HG02943 (cell line): ENCODE results near the gene MRPL24.

Source experiments
- ATAC-seq: cut with Tn5 transposase; IDR thresholded peaks from one replicate; pipeline ENCODE4 v1.9.1; 2021; ENCODE audit warnings: mild to moderate bottlenecking, low read depth, moderate library complexity; ENCODE audit not compliant: unreplicated experiment

MRPL24 gene

DNA sequence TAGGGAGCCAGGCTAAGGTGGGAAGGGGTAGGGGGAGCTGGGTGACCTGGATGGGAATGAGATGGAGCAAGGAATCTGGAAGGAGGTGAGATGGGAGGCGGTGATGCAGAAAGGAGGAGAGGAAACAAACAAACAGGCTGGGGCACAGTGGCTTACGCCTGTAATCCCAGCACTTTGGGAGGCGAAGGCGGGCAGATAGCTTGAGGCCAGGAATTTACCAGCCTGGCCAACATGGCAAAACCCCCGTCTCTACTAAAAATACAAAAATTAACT, 46.3 kb downstream of the MRPL24 start:
- ATAC-seq = no peak

DNA sequence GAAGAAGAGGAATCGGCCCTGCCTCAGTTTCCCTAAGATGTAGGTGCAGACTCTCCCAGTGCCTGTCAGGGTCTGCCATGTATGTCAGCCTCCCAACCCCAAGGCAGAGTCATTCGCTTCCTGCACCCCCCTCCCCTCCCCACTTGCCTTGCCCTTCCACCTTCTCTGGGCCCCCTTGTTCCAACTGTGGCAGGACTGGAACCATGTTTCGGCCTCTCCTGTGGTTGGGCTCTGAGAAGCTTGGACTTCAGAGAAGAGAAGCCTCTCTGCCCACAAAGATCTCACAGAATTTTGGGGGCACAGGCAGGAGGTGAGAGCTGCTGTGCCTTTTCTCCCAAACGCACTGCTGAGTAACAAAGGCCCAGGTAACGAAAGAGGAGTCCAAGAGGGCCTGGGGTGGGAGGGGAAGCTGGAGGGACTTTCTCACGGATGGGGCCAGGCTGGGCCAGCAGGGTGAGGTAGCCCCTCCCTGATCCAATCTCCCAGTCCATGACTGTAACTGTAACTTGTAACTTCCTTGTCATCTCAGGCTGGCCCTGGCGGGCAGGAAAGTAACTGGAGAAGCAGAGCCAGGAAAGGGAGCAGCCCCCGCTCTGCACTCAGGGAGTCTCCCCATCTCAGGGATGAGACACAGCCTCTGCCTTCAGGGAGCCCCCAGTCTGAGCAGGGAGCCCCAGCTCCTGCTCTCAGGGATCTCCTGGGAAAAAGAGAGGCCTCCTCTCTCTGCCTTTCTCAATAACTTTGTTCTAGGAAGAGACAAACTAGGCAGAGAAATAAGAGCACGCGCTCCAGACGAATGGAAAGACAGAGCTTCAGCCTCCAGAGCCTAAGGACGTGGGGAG, 46.8 kb downstream of the MRPL24 start:
- ATAC-seq = no peak

DNA sequence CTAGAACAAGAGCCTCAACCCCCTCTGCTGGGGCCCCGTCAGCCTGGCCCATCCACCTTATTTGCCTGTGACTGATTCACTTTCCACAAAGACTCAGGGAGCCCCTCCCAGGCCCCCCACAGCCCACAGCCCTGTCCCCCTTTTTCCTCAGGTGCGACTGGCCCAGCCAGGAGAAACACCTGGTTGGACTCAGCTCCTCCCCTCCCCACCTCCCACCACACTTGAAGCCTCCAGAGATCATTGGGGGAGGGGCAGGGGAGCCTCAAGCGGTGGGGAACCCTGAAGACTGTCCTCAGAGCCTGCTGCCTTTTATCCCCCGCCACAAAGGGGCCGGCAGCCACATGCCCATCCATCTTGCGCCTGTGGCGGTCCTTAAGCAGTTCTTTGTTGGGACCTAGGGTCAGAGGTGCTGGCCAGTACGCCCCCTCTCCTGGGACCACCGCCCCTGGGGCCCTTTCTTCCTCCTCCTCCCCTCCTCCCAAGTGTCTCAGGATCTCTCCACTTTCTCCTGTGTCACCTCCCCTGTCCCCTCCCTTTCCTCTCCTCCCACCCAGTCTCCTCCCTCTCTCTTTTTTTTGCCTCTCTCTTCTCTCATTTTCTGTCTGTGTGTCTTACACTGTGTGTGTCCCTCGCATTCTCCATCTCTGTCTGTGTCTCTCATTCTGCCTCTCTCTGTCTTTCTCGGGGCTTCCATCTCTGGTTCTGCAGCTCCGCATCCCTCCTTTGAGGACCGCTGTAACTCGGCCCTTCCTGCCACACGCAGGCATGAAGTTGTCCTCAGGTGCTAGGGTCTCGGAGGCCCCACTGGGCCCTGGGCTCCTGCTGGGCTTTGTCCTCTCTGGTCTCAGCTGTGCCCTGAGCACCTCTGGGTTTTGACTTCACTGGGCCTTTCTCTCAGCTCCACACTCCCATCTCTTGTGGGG, 47.7 kb downstream of the MRPL24 start:
- no peak for ATAC-seq

DNA sequence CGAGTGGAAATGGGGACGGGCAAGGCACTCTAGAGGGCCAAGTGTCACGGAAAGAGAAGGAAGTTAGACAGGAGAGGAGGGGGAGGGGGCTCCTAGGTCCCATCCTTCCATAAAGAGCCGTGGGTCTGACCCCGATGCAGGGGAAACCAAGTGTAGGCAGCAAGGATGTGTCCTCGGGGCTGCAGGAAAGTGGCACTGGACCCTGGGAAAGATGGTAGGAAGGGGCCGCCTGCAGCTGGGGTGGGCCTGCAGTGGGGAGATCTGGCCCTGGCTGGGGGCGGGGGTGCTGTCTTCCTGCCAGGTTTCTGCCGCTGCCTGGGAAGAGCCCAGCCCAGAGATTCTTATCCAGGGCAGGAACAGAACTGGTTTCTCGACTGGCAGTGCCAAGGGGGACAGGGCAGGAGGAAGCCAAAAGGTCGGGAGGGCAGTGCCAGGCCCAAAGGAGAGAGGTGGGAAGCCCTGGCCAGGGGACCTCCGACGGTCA, 48.4 kb downstream of the MRPL24 start:
- no peak for ATAC-seq

DNA sequence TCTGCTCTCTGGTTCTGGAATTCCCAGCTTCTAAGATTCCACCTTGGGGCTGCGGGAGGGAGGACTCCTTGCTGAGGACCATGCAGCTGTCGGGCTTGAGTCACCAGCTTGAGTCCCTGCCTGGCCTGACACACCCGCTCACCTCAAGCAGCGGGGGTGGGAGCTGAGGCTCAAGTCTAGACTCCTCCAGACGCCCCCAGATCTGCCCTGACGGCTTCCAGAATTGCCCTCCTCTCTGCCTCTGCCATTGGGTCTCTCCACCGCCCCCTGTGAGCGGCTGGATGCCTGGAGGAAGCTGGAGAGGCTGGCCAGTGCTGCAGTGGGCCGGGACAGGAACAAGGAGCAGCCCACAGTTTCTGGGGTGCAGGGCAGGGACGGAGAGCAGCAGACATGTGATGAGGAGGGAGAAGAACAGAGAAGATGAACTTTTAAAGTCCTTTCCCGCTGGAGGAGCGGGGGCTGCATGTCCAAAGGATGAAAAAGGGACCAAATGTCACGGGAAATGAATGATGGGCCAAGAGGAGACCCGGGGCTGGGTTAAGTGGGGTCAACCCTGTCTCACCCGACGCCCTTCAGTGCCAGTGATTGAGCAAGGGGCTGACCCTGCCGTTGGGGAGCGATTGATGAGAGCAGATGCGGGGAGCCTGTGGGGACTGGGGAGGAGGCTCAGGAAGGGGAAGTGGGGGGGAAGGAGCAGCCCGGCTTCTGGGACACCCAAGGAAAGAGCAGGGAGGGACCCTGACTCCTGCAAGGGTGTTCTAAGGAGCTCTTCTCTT, 49.0 kb downstream of the MRPL24 start:
- no peak for ATAC-seq

DNA sequence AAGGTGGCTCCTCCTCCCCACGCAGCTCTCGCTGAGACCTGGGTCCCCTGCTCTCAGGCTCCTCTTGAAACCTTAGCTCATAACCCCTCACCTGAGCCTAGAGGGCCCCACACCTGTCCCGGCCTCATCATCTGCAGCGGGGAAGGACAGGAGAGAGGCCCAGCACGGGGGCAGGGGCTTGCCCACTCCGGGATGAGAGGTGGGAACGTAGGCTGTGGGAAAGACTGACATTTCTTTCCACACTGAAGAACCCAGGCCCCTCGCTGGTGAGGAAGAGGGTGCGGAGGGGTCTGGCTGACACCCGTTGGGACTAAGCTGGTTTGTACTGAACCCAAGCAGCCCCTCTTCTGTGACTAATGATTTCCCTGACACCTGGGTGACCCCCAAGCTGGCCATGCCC, 49.7 kb downstream of the MRPL24 start:
- ATAC-seq = no peak

DNA sequence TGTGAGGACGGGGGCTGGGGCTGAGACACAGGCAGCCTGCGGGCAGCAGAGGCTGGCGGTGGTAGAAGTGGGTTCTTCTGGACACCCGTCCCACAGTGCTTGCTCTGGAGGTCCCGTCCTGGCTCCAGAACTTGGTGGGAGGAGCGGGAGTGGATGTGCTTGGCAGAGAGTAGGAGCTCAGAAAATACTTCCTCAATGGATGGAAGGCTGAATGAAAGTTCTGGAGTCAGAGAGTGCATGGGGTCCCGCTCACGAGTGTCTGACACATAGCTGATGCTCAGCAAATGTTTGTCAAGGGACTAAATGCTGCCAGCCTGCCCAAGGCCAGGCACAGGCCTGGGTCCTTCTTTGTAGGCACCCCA, 50.2 kb downstream of the MRPL24 start:
- no peak for ATAC-seq

DNA sequence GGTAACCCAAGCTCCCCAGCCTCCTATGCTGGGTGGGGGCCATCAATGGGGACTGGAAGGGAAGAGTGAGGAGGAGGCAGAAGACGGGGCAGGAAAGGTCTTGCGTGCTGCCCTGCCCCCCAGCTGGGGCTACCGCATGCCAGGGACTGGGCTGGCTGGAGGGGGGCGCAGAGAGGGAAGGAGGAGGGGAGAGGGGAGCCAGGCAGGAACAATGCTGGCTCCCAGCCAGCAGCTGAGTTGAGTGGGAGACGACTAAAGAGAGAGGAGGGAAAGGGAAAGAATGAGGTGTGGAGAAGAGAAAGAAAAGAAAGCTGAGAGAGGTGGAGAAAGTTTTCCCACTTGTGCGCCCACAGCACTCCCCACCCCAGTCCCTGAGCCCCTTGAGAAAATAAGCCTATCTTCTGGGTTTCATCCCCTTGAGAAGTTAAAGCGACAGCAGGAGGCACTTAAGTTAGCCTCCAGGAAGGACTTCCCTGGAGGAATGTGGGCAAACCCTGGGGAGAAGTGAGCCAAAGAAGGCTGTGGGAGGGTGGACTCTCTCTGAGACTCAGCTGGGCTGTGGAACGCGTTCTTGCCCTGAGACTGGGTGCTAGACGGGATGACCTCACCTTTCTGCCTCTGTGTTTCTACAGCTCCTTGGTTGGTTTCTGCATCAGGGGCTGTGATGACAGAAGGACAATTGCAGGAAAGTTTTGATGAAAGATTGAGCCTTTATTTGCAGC, 50.8 kb downstream of the MRPL24 start:
- no peak for ATAC-seq

DNA sequence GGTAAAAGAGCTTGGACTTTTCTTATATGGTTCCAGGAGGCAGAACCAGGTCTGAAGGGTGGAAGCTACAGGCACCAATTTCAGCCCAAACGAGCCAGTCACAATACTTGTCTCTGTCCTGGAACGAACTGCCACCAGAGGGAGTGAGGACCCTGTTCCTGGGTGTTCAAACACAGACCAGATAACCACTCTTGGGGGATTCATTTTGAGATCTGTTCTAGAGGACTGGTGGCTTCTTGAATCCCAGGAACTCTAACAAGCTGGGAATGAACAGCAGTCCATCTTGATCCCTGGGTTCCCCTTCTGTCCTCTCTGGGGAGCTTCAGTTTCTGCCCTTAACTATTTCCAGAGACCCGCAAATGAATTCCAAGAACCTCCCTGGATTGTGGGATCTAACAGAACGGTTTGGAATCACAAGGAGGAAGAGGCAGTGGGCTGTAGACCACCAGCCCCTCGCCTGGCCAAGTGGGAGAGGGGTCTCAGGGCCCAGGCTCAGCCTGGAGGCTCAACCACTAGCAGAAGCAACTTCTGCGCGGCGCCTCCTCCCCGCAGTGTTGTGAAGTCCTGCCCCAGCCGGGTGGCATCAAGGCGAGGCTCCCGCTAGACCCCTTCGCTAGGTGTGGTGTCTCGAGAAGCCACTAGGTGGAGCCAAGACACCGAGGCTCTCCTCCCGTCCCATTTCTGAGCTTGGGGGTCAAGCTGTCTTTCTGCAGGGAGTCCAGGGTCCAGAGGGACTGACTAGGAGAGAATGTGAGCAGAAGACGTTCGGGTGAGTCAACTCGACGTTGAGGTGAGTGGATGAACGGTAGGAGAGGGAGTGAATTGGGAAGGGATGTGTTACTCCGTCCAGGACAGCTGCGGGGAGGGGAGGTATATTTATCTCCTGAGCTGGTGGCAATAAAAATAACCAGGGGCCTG, 51.6 kb downstream of the MRPL24 start:
- no peak for ATAC-seq
